Measurements from ENCODE around the gene CDC14A. TPM values are rescaled to one million over a fixed set of nuclear protein-coding genes. Genes with fewer than 3 reads are reported as not detected.

CDC14A gene
- total and polyA plus RNA-seq, 2 of the 8 experiments (the other 6 are each of a cell fraction or from before 2014, with no cell fraction given) = 3.2 to 8.9 TPM

GRCh38 chr1:100396651-100397050, 44.3 kb downstream of the CDC14A start (continued):
- no peak for TF ChIP-seq CHD7 (IDR thresholded peaks at IDR 0.05; ENCODE audit: insufficient replicate concordance, low read length)
- TF ChIP-seq FOSL1 (IDR thresholded peaks at IDR 0.05; ENCODE audit: insufficient read depth, low read depth, low read length) = no peak
- no peak for TF ChIP-seq TAF7 (optimal IDR thresholded peaks at IDR 0.05; ENCODE audit: borderline replicate concordance, low read depth, low read length)
- TF ChIP-seq SP2 (IDR thresholded peaks at IDR 0.05; ENCODE audit: low read length) = no peak
- TF ChIP-seq TBP (IDR thresholded peaks at IDR 0.05; ENCODE audit: low read depth, low read length) = no peak
- no peak for TF ChIP-seq SRF (IDR thresholded peaks at IDR 0.05; ENCODE audit: low read depth, low read length)
- no peak for TF ChIP-seq RFX5 (IDR thresholded peaks at IDR 0.05; ENCODE audit: borderline replicate concordance, low read depth, low read length)
- no peak for TF ChIP-seq EP300 (IDR thresholded peaks at IDR 0.05; ENCODE audit: borderline replicate concordance in 1 of 2, low read depth in 2 of 2, low read length in 2 of 2)
- no peak for TF ChIP-seq SIRT6 (IDR thresholded peaks at IDR 0.05; ENCODE audit: low read length)
- TF ChIP-seq SUZ12 (IDR thresholded peaks at IDR 0.05; ENCODE audit: low read length) = no peak
- no peak for TF ChIP-seq HDAC2 (IDR thresholded peaks at IDR 0.05; ENCODE audit: borderline replicate concordance in 1 of 2, low read depth in 2 of 2, low read length in 2 of 2)
- TF ChIP-seq CREB1 (IDR thresholded peaks at IDR 0.05) = no peak
- no peak for TF ChIP-seq BACH1 (IDR thresholded peaks at IDR 0.05; ENCODE audit: low read length)

All from H1 (cell line).